GM12875 (cell line): Measurements from ENCODE around the gene RPAP2.

Experiments
- H3K4me3 ChIP-seq: one replicate; pipeline ENCODE4 v1.5.1; 2011; ENCODE audit warnings: low read depth, low read length, control low read depth
- TF ChIP-seq, protein P1 (sequence below): IDR thresholded peaks from 2 replicates; pipeline ENCODE4 v1.5.1; 2011; ENCODE audit warnings: low read depth, mild to moderate bottlenecking, control low read depth, inconsistent platforms, low read length, moderate library complexity, borderline replicate concordance; ENCODE audit not compliant: insufficient read depth

RPAP2 gene

DNA sequence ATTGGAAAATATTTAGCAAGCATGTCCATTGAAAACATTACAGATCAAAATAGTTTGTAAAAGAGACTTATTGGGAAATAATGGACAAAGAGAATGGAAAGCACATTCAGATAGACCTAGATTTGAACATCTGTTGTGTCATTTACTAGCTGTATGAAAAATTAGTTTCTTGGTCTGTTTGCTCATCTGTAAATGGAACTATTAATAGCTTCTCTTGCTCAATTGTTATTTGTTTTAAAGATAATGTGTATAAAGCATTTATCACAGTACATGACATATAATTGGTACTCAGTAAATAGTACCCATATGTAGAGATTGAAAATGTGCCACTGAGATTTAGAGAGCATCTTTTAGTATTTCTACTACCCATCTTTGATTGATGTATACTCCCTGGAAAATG, 25.9 kb downstream of the RPAP2 start:
- TF ChIP-seq, protein P1, sequence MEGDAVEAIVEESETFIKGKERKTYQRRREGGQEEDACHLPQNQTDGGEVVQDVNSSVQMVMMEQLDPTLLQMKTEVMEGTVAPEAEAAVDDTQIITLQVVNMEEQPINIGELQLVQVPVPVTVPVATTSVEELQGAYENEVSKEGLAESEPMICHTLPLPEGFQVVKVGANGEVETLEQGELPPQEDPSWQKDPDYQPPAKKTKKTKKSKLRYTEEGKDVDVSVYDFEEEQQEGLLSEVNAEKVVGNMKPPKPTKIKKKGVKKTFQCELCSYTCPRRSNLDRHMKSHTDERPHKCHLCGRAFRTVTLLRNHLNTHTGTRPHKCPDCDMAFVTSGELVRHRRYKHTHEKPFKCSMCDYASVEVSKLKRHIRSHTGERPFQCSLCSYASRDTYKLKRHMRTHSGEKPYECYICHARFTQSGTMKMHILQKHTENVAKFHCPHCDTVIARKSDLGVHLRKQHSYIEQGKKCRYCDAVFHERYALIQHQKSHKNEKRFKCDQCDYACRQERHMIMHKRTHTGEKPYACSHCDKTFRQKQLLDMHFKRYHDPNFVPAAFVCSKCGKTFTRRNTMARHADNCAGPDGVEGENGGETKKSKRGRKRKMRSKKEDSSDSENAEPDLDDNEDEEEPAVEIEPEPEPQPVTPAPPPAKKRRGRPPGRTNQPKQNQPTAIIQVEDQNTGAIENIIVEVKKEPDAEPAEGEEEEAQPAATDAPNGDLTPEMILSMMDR: no peak
- H3K4me3 ChIP-seq: no peak overlapping the region

DNA sequence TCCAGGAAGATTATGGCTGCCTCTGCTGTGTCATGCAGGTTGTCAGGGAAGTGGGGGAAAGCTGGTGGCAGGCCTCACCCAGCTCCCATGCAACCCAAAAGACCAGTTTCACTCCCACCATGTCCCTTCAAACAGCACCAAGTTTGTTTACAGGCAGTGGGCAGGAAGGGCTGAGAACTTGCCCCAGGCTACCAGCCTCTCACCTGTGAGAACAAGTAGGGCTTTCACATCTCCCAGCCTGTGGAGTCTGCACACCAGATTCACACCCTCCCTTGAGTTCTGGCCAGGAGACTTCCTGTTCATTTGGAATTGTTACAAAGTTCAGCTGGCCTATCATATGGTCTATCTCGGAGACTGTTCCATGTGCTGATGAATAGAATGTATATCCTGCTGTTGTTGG, 27.8 kb downstream of the RPAP2 start:
- TF ChIP-seq, protein P1: no peak
- H3K4me3 ChIP-seq: no peak overlapping the region

GRCh38 chr1:92327794-92328193, 28.9 kb downstream of the RPAP2 start:
- no peak overlapping the region for H3K4me3 ChIP-seq
- TF ChIP-seq, protein P1: no peak

DNA sequence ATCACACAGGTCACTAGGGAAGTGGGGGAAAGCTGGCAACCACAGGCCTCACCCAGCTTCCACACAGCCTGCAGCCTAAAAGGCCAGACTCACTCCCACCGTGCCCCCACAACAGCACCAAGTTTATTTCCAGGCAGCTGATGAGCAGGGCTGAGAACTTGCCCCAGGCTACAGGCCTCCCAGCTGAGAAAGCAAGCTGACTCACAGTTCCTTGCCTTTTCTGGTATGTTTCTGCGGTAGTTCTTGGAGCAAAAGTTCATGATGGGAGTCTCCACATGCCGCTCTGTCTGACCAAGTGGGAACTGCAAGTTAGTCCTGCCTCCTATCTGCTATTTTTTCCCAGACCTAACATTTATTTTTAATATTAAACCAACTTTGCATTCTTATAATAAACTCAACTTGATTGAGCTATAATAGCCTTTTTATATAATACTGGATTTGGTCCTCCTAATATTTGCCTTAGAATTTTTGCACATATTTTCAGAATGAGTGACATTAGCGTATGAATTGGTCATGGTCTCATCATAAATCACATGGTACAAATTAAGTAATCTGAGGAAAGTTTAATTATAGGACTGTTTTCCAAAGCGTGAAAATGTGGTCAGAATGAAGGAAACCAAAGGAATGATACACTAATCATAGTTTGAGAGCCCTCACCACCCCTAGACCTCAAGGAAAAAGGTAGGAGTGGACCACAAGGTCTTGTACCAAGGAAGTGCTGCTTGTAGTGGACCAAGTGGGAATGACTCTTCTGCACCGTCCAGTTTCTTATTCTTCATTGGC, 30.7 kb downstream of the RPAP2 start:
- TF ChIP-seq, protein P1: no peak
- H3K4me3 ChIP-seq: no peak overlapping the region

DNA sequence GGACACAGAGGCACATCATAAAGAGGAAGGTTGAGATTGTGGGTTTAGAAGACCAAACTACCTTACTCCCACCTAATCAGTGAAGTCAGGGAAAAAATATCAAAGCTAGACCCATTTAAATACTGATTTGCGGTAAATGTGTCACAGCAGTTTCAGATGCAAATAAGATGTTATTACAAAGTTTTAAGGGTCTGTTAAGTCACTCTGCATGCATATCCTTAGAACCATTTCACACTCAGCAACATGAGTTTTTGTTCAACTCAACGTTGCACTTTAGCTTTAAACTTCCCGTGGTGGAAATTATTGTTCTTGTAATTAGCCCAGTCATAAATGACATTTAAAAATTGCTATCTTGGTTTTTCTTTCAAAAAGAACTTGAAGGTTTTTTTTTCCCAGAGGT, 34.8 kb downstream of the RPAP2 start:
- no peak overlapping the region for H3K4me3 ChIP-seq
- TF ChIP-seq, protein P1: no peak

DNA sequence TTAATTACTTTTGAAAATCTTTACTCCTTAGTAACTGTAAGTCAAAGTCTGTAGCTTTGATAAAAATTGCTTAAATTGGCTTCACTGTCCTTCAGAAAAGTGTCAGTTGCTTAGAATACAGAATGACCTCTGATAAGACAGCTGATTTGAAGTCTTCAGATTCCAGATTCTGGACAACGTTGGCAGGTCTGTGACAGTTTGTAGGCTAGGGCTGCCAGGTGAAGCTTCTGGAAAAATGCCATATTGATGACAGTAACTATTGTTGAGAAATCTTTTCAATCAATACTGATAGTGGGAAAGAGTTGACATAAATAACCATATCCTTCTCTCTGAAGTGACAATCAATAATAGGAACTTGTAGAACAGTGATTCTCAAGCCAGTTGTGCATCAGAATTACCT, 41.3 kb downstream of the RPAP2 start:
- no peak overlapping the region for H3K4me3 ChIP-seq
- TF ChIP-seq, protein P1: no peak

DNA sequence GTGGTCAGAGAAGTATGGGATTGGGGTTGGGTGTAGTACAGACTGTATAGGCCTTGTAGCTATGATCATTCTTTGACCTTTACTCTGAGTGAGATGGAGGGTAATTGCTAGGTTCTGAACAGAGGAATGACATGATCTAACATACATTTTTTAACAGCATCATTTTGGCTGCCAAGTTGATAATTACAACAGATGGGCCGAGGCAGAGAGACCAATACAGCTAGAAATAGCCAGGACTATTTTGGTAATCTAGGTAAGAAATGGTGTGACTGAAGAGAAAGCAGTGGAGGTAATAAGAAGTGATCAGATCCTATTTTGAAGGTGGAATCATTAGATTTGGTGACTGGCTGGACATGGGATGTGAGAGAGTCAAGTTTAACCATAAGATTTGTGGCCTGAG, 43.5 kb downstream of the RPAP2 start:
- TF ChIP-seq, protein P1: no peak
- H3K4me3 ChIP-seq: no peak overlapping the region
